ENCODE data around the gene VEZT. TPM values are rescaled to one million over a fixed set of nuclear protein-coding genes. Genes with fewer than 3 reads are reported as not detected.
A peak's percentile ranks its signal among the peaks of the same experiment; 100 is the strongest.

The VEZT gene
- total RNA-seq, 1 donor from 2014 or later: 108 TPM

DNA sequence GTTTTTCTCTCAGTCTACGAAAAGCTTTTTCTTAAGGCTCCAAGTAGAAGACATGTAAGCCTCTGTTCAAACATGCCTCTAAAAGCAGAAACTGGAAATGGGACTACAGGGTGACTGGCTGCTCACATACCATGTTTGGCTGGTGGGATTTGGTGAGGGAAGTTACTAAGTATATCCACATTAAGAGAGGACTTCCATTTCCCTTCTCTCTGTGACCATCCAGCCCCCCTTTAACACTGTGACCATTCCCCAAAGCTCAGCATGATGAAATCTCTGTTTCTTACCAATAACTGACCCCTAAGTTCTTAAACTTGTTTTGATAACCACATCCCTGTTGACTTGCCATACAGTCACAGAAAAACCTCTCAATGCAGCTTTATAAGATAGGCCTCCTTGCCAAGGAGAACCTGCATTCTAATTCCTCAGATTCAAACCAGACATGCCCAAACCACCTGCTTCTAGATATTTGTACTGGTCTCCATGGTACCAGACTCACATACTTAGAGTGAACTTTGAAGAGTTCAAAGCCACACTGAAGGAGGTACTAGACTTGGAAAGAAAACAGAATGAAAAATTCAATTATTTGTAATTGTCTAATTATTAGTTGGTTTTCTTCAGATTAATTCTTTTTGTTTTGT lies 102.2 kb downstream of the VEZT start:
- DNase-seq: no peak

DNA sequence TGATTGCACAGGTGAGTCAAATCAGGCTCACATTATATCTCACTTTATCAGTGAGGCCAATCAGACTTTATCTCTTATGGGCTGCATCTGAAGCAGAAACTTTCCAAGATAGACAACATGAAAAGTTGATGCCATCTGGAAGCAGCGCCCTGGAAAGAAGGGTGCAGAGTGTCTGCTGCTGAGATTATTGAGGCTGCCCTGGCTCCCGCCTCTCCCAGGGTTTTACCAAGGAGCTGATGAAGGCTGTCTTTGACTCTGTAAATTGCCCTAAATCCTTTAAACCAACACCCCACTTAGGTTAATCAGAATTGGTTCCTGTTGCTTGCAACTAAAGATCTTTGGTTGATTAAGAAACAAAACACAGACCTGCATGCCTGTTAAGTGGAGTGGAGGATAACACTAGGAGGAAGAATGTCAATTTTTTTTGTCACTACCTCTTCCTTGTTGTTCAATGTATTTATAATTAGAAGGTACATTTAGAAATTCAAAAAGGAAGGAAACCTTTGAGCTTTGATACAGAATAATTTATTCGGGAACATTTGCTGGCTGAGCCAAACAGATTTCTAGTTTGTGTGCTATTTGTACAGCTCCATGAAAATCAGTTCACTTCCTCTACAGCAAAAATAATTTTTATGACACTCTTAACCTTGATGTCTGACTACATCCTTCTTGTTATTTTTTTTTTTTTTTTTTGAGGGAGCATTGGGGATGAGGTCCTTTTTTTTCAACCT lies 104.1 kb downstream of the VEZT start:
- no peak for DNase-seq

DNA sequence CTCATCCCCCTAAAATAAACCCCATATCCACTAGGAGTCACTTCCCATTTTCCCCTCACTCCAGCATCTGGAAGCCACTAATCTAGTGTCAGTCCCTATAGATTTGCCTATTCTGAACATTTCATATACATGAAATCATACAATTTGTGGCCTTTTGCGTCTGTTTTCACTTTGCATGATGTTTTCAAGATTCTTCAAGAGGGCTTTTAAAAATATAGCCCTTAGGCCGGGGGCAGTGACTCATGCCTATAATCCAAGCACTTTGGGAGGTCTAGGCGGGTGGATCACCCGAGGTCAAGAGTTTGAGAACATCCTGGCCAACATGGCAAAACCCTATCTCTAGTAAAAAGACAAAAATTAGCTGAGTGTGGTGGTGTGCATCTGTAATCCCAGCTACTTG lies 104.7 kb downstream of the VEZT start:
- peak; percentile 84 for DNase-seq

DNA sequence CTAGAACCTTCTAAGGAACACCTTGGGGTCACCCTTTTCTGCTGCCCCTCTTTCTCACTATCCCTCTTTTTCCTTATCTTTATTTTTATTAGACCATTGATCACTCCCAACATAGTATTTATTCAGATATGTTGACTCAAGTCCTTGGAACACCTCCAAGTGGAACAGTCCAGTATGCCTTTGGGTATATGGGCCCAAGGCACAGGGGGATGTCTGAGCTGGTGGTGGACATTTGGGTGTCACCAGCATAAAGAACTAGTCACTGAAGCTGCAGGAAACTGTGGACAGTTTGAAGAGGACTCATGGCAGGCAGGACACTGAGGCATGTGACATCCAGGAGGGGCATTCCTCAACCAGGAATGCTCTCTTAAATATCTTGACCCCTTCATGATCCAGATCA lies 105.6 kb downstream of the VEZT start:
- no peak for DNase-seq

DNA sequence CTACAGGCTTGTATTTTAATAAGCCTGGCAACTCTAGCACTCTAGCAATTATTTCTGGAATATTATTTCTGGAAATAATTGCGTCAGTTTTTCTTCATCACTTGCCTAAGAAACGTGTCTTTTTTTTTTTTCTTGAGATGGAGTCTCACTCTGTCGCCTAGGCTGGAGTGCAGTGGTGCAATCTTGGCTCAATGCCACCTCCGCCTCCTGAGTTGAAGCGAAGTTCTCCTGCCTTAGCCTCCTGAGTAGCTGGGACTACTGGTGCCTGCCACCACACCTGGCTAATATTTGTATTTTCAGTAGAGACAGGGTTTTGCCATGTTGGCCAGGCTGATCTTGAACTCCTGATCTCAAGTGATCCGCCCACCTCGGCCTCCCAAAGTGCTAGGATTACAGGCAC lies 106.6 kb downstream of the VEZT start:
- peak; percentile 77 for DNase-seq

DNA sequence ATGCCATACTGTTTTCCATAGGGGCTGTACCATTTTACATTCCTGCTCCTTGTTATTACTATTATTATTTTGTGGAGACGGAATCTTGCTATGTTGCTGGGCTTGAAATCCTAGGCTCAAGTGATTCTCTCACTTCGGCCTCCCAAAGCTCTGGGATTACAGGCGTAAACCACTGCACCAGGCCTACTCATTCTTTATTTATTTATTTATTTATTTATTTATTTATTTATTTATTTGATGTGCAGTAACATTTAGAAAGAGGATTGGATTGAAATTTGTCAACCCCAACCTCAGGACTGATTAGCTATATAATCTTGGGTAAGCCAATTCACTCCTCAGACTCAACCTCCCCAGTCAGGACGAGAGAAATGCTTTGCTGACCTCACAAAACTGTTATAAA lies 107.9 kb downstream of the VEZT start:
- DNase-seq: no peak

DNA sequence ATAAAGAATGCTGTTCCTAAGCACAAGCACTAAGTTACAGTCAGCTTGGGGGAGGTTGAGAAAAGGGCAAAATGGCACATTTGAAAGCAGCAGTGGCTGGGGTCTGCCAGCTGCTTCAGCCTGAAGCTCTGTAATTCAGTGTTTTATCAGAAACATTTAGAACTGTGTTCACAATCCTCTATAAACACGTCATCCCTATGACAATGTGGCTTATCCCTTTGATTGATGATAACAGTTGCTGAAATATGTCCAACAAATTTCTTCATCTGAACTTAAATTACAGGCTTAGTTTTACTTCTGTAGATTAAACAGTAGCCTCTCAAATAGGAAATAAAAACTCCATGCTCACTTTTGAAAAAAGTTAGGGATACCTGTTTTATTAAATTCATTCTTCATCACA lies 108.8 kb downstream of the VEZT start:
- peak; percentile 36 for DNase-seq

DNA sequence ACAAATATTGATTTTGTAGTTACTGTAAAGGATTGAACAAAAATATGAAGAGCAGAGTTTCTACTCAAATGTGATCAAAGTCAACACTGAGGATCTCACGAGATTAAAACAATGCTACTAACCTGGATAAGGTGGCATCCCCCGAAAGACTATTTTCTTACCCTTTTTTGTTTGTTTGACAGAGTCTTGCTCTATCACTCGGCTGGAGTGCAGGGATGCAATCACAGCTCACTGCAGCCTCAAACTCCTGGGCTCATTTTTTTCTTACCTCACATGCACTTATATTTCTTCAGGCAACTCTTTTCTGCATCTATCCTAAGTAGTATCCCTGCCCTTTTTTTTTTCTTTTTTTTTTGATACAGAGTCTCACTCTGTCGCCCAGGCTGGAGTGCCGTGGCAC lies 109.2 kb downstream of the VEZT start:
- DNase-seq: no peak

DNA sequence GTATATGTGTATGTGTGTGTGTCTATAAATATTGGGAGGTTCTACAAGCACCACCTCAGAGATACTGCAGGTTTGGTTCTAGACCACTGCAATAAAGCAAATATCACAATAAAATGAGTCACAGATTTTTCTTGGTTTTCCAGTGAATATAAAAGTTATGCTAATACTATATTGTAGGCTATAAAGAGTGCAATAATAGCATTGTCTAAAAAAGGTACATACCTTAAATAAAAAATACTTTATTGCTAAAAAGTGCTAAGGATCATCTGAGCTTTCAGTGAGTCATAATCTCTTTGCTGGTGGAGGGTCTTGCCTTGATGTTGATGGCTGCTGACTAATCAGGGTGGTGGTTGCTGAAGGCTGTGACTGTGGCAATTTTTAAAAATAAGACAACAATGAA lies 111.1 kb downstream of the VEZT start:
- DNase-seq: no peak

DNA sequence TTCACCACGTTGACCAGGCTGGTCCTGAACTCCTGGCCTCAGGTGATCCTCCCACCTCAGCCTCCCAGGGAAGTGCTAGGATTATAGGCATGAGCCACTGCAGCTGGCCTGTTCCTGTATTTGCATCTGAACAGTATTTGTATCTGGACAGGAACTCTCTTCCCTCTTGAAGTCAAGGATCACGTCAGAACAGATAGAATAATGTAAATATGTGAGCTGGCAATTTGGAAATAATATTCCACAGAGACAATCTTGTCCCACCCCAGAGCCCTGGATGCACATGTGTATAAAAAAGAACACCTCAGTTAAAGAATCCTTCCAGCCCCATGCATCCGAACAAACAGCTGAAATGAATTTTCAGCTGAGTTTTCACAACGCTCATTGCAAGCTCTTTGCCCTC lies 118.3 kb downstream of the VEZT start:
- DNase-seq: no peak

DNA sequence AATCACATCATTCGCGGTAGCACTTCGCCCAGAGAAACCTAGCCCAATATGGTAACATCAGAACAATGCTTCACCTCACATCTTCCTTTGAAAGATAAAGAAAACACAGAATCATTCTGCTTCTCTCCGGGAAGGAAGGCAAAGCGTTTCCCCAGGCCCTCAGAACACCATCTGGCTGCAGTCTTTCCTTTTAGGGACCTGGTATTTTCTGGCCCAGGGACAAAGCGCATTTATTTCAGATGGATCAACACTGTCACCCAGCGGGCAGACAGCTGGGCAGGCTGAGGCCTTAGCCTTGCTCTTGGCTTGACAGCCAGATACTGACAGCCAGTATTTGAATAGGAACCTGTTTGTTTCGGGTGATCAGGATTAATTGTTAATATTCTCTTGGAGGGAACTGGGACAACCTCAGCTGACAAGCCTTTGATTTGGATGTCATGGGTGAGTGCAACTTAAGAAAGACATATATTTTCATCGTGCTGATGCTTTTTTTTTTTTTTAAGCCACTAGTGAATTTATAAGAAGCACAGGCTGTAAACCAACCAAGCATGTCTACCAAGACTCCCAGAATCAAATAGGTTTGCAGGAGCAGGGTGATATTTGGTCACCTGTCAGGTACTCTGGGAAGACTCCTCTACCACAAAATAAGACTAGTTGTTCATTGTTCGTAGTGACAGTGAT lies 118.9 kb downstream of the VEZT start:
- peak; percentile 90 for DNase-seq

DNA sequence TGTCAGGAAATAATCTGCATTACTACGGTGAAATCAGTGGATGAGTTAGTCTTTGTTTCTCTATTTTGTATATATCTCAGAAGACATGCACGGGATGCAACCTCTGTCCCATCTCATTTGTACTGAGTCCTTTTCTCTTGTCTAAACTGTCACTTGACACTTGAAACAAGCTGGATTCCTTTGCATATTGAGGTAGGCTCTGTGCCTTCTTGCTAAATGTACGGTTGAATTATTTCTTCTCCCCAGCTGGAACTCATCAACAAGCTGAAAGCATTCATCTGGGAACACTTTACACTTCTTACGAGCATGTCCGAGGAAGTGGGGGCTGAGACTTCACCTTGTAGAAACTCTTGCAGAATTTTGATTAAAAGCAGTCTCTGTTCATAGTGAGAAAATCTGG lies 119.5 kb downstream of the VEZT start:
- peak; percentile 35 for DNase-seq

DNA sequence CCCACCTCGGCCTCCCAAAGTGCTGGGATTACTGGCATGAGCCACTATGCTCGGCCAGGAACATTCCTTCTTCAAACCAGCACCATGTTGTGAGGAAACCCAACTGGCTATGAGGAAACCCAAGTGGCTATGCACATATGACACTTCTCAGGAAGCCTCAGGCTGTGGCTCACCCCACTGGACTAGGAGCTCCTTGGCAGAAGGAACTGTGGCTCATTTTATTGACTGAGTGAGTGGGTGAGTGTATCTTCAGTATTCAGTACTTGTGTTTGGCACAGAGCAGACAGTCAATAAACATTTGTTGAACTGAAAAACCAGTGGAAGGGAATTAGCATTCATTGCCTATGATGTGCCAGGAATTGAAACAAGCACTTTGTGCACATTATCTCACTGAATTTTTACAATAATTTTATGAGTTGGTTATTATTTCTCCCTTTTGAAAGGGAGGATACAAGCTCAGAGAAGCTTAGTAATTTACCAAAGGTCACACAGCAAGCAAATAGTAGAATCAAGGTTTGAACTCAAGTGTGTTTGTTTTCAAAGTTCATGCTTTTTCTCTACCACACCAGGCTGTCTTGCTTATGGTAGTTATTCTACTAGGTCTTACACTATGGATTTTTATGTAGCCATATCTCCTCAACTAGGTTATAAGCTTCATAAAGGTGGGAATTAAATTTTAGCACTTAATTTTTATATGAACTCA lies 121.6 kb downstream of the VEZT start:
- no peak for DNase-seq

DNA sequence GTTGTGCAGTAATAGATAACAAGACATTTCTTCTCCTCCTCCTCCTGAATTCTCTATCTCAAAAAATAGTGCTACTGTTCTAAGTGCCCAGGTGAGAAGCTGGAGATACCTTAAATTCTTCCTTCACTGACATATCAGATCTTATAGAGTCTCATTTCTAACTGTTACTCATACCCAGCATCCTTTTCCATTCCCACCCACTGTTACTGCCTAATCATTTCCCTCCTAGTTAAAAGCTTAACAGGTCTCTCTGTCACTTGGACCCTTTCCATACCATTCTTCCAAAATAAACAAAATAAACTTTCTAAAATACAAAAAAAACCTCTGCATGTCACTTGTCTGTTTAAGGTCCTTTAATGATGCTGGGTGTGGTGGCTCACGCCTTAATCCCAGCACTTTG lies 124.4 kb downstream of the VEZT start:
- no peak for DNase-seq

DNA sequence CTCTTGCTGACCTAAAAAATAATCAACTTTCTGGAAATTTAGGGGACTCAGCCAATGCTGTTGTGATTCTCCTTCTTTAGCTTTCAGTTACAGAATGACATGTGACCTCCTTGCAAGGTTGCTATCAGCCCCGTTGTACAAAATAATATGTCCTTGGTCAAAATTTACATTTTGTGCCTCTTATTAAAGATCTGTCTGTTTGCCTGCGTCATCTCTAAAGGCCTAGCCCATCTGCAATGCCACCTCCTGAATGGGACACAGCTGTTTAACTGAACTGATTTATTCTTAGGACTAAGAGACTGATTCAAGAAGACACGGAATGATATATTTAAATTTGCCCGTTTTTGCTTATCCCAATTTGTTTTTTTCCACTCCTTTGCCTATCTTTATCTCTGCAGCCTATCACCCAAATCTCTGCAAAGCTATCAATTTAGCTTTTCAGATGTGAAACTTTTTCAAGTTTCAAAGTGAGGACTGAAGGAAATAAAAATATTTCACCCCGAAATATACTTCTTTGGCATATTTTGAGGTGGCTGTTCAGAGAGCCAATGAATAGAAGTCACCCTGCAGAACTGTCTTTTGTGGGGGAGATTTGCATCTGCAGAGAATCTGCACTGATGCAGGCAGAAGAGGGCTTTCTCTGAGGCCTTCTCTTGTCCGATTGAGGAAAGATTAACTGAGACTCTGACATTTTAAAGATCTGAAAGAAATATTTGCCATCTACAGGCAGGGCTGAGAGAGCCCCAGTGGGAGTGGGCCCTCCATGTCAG lies 126.0 kb downstream of the VEZT start:
- no peak for DNase-seq

DNA sequence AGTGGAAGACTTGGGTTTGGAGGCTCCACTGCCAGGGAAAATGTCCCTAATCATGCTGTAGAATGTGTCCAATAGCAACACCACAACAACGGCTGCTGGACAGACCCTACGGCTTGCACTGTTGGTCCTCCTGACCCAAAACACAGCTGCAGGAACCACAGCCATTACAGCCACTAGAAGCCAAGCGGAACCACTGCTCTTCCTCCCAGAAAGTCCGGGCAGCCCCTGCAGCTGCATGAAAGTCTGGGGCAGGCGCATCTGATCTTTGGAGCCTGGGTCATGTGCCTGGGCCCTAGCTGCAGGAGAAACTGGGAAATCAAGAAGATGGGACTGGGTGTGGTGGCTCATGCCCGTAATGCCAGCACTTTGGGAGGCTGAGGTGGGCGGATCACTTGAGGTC lies 131.7 kb downstream of the VEZT start:
- no peak for DNase-seq

DNA sequence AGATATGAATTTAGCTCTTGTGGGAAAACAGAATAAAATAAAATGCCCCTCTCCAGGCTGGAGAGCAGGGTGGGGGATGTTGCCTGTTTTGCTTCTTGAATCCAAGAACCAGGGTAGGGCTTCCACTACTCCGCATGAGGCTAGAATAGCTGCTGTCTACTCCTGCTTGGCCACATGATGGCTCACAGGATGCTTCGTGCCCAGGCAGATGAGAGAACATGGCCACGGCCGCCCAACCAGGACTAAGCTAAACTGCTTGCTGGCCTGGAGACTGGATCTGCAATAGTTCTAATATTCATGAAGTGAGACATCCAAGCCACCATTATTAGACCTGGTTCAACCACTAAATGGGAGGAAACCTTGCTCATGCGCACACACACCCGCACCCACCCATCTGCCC lies 134.1 kb downstream of the VEZT start:
- no peak for DNase-seq

Small RNAs within 50 kb of the gene (small RNA-seq; reads per million reads assigned to genes)
- gene MIR331 (ENCODE audit: low replicate concordance) (9.8 reads per million, percentile 92 among the genes with 10 or more reads in this experiment), gene MIR3685 (ENCODE audit: low replicate concordance) (not detected), gene RF00019 (ENCODE audit: low replicate concordance) (not detected), gene RNU6-808P (ENCODE audit: low replicate concordance) (not detected)

Other genes starting within 250 kb of the VEZT start
- gene NDUFA12, start 214.1 kb upstream of the VEZT start, total RNA-seq: 58.6 TPM
- 52.2 TPM for gene NR2C1, start 144.2 kb upstream of the VEZT start, total RNA-seq
- 14.1 TPM for gene FGD6, start 340 bp upstream of the VEZT start, total RNA-seq

Data from skin of body (tissue), 3 donors.